GM23338 (cell line): ENCODE measurements around the gene GBP2. TPM values are rescaled to one million over a fixed set of nuclear protein-coding genes. Genes with fewer than 3 reads are reported as not detected.

Experiments used
- ATAC-seq: fragments of 200-7000 bp; cut with Tn5 transposase; 3 replicates; pipeline ENCODE4 v1.9.1; 2020
- DNase-seq: peaks from one replicate; pipeline ENCODE4 v3.0.0-alpha.2; 2015; ENCODE audit warnings: low spot score
- H2AFZ ChIP-seq: fragments of 200-600 bp; sonication (generic); 2 replicates; pipeline ENCODE4 v1.8.0; 2016; ENCODE audit warnings: antibody characterized with exemption, mild to moderate bottlenecking, moderate library complexity
- H3F3A ChIP-seq: fragments of 200-600 bp; sonication (generic); replicated peaks from 2 replicates; pipeline ENCODE4 v1.8.0; 2017; ENCODE audit warnings: antibody characterized with exemption, mixed run types, low read depth
- H3K27ac ChIP-seq: fragments of 200-600 bp; sonication (generic); 2 replicates; pipeline ENCODE4 v1.6.1; 2016; ENCODE audit warnings: low read depth
- H3K27me3 ChIP-seq: fragments of 200-600 bp; sonication (generic); 2 replicates; pipeline ENCODE4 v1.8.0; 2016; ENCODE audit warnings: mild to moderate bottlenecking, mixed run types, moderate library complexity; ENCODE audit not compliant: insufficient read depth
- H3K36me3 ChIP-seq: fragments of 200-600 bp; sonication (generic); 2 replicates; pipeline ENCODE4 v1.8.0; 2016; ENCODE audit warnings: mild to moderate bottlenecking; ENCODE audit not compliant: insufficient read depth
- H3K4me1 ChIP-seq: fragments of 200-600 bp; sonication (generic); 2 replicates; pipeline ENCODE4 v1.8.0; 2016; ENCODE audit warnings: mild to moderate bottlenecking, moderate library complexity; ENCODE audit not compliant: insufficient read depth
- H3K4me2 ChIP-seq: fragments of 200-600 bp; sonication (generic); 2 replicates; pipeline ENCODE4 v1.7.1; 2017; ENCODE audit warnings: mixed run types
- H3K4me3 ChIP-seq: fragments of 200-600 bp; sonication (generic); 2 replicates; pipeline ENCODE4 v1.6.1; 2016; ENCODE audit warnings: mixed run types
- H3K79me2 ChIP-seq: fragments of 200-600 bp; sonication (generic); replicated peaks from 2 replicates; pipeline ENCODE4 v1.8.0; 2017; ENCODE audit warnings: mild to moderate bottlenecking; ENCODE audit not compliant: insufficient read depth
- H3K9me2 ChIP-seq: fragments of 200-600 bp; sonication (generic); 2 replicates; pipeline ENCODE4 v1.8.0; 2017; ENCODE audit not compliant: insufficient read depth
- H4K20me1 ChIP-seq: fragments of 200-600 bp; sonication (generic); replicated peaks from 2 replicates; pipeline ENCODE4 v1.8.0; 2017; ENCODE audit warnings: mild to moderate bottlenecking; ENCODE audit not compliant: insufficient read depth
- H3K27ac Mint-ChIP-seq: 2 replicates; pipeline ENCODE4 v1.8.0; 2020; ENCODE audit warnings: inconsistent platforms, mild to moderate bottlenecking, moderate library complexity, mixed read lengths
- H3K27me3 Mint-ChIP-seq: 3 replicates; pipeline ENCODE4 v1.8.0; 2022; ENCODE audit warnings: low read depth, mild to moderate bottlenecking, moderate library complexity, mixed read lengths, inconsistent platforms; ENCODE audit not compliant: insufficient read depth, poor library complexity
- H3K36me3 Mint-ChIP-seq: 3 replicates; pipeline ENCODE4 v1.8.0; 2021; ENCODE audit warnings: low read depth, mild to moderate bottlenecking, inconsistent platforms, moderate library complexity, mixed read lengths
- H3K4me1 Mint-ChIP-seq: 3 replicates; pipeline ENCODE4 v1.8.0; 2020; ENCODE audit warnings: mild to moderate bottlenecking, inconsistent platforms, mixed read lengths
- H3K4me3 Mint-ChIP-seq: 3 replicates; pipeline ENCODE4 v1.8.0; 2021; ENCODE audit warnings: moderate library complexity, mild to moderate bottlenecking, inconsistent platforms, mixed read lengths
- H3K9me3 Mint-ChIP-seq: 3 replicates; pipeline ENCODE4 v1.8.0; 2020; ENCODE audit warnings: moderate library complexity, mild to moderate bottlenecking, inconsistent platforms, mixed read lengths
- CTCF ChIP-seq, 2 experiments: fragments of 200-600 bp in 1 of 2; sonication (generic) in 1 of 2; conservative IDR thresholded peaks; 2 replicates each; pipeline versions ENCODE4 v1.5.1 to v1.6.1; 2016 to 2017; ENCODE audit warnings: antibody characterized with exemption in 2 of 2, low read depth in 2 of 2, mild to moderate bottlenecking in 2 of 2, moderate library complexity in 1 of 2
- STAT1 ChIP-seq: IDR thresholded peaks from one replicate; pipeline ENCODE4 v1.6.1; 2016; ENCODE audit warnings: antibody characterized with exemption; ENCODE audit not compliant: unreplicated experiment
- ZNF331 ChIP-seq: fragments of 250-450 bp; sonication (Bioruptor Pico); IDR thresholded peaks from 2 replicates; pipeline ENCODE4 v1.5.0; 2020; ENCODE audit warnings: low read depth, mild to moderate bottlenecking, moderate library complexity
- ZNF462 ChIP-seq: fragments of 250-450 bp; sonication (Bioruptor Pico); IDR thresholded peaks from 2 replicates; pipeline ENCODE4 v1.5.0; 2020; ENCODE audit warnings: mild to moderate bottlenecking, moderate library complexity
- polyA plus RNA-seq: library from polyadenylated mRNA; unstranded; fragments of >200 nt; fragmentation: Nextera tagmentation; extraction: Ambion mirVana; gene quantifications from 2 replicates; pipeline ENCODE4 v1.2.1, GENCODE V29; 2016
- total RNA-seq: library from RNA; depleted of rRNA; stranded (reverse); fragments of >200 nt; shearing (Covaris generic); gene quantifications from 2 replicates; pipeline ENCODE4 v1.2.3, GENCODE V29; 2014

GBP2 gene
- total and polyA plus RNA-seq, 2 experiments from 2014 or later = not detected

GRCh38 chr1:89085781-89086180 lies 40.1 kb downstream of the GBP2 start (continued):
- TF ChIP-seq ZNF462 (CRISPR knock-in tag) (no peak), CTCF (conservative IDR thresholded peaks at IDR 0.05; ENCODE audit: low read depth in 2 of 2) (no peak), ZNF331 (CRISPR knock-in tag) (no peak)

GRCh38 chr1:89081005-89081404 lies 44.9 kb downstream of the GBP2 start:
- H3K4me2 ChIP-seq = no peak overlapping the region
- no peaks in the 10 kb centered on the region for H3K36me3 ChIP-seq
- no peak overlapping the region for H2AFZ ChIP-seq
- 0 out of 2 replicates have a peak, but pooled peaks cover 4% of the 10 kb centered on the region for H3K9me2 ChIP-seq
- no peak overlapping the region for H3K27ac ChIP-seq
- no peak for DNase-seq
- no peak overlapping the region for H3K4me3 ChIP-seq
- no peaks in the 10 kb centered on the region for H3F3A ChIP-seq
- Mint-ChIP-seq H3K36me3 (peaks cover 10% of the 10 kb centered on the region; the same call in 2 of the 3 replicates), H3K9me3 (peaks cover 37% of the 10 kb centered on the region), H3K27me3 (peaks cover 4% of the 10 kb centered on the region), H3K4me1 (no peaks in the 10 kb centered on the region), H3K27ac (no peak overlapping the region), H3K4me3 (no peak overlapping the region)
- H3K4me1 ChIP-seq = peaks cover 1% of the 10 kb centered on the region; the same call in 1 of the 2 replicates
- ATAC-seq = no peak
- H4K20me1 ChIP-seq = no peaks in the 10 kb centered on the region
- no peaks in the 10 kb centered on the region for H3K79me2 ChIP-seq
- H3K27me3 ChIP-seq = no peaks in the 10 kb centered on the region
- TF ChIP-seq STAT1 (no peak), ZNF331 (CRISPR knock-in tag) (no peak), ZNF462 (CRISPR knock-in tag) (no peak), CTCF (conservative IDR thresholded peaks at IDR 0.05; ENCODE audit: low read depth in 2 of 2) (no peak)
